Thoracic aorta (tissue), 2 donors: ENCODE results near the gene SLC16A12. TPM values are rescaled to one million over a fixed set of nuclear protein-coding genes. Genes with fewer than 3 reads are reported as not detected.

Experiments
- ATAC-seq: fragments of 150-250 bp; one replicate; pipeline ENCODE4 v1.8.0; 2017; ENCODE audit warnings: low read depth; ENCODE audit not compliant: insufficient number of reproducible peaks, low FRiP score
- DNase-seq: peaks from one replicate; pipeline ENCODE4 v3.0.0-alpha.2; 2020; ENCODE audit warnings: low spot score
- H3K27ac ChIP-seq, 2 donors: fragments of 200-600 bp; sonication (generic); 1 replicate in 1 of 2; 2 replicates in 1 of 2; pipeline ENCODE4 v1.5.1; 2016; ENCODE audit warnings: mild to moderate bottlenecking in 2 of 2, moderate library complexity in 2 of 2
- H3K27me3 ChIP-seq: fragments of 200-600 bp; sonication (generic); replicated peaks from 2 replicates; pipeline ENCODE4 v1.6.0; 2016; ENCODE audit warnings: mild to moderate bottlenecking; ENCODE audit not compliant: insufficient read depth
- H3K36me3 ChIP-seq: fragments of 200-600 bp; sonication (generic); one replicate; pipeline ENCODE4 v1.5.1; 2016
- H3K4me1 ChIP-seq, 2 donors: fragments of 200-600 bp; sonication (generic); 1 replicate in 1 of 2; 2 replicates in 1 of 2; pipeline versions ENCODE4 v1.5.1 to v1.6.0; 2016; ENCODE audit warnings: low read depth in 2 of 2, mild to moderate bottlenecking in 1 of 2; ENCODE audit not compliant: control insufficient read depth in 1 of 2
- H3K4me3 ChIP-seq: fragments of 200-600 bp; sonication (generic); 2 replicates; pipeline ENCODE4 v1.5.1; 2016; ENCODE audit warnings: mild to moderate bottlenecking
- H3K9me3 ChIP-seq: fragments of 200-600 bp; sonication (generic); 2 replicates; pipeline ENCODE4 v1.5.1; 2016
- total RNA-seq, 2 donors: library from RNA; depleted of rRNA; stranded (reverse); fragments of >200 nt; gene quantifications; one replicate each; pipeline versions ENCODE4 v1.1.0 to v1.2.3, GENCODE V29; 2016
- TF ChIP-seq, protein P1 (sequence below): fragments of 200-600 bp; sonication (generic); IDR thresholded peaks from one replicate; pipeline ENCODE4 v1.5.1; 2019; ENCODE audit warnings: antibody characterized with exemption

Gene SLC16A12
- total RNA-seq, 2 donors from 2014 or later, result 1.2 to 1.5 TPM

GRCh38 chr10:89478739-89479654, 56.4 kb downstream of the SLC16A12 start:
- H3K4me1 ChIP-seq, result peaks cover 53 to 78% of the 10 kb centered on the region in 2 donors
- H3K27me3 ChIP-seq, result no peaks in the 10 kb centered on the region
- H3K9me3 ChIP-seq, result no peaks in the 10 kb centered on the region
- no peak overlapping the region for H3K4me3 ChIP-seq
- TF ChIP-seq, protein P1, sequence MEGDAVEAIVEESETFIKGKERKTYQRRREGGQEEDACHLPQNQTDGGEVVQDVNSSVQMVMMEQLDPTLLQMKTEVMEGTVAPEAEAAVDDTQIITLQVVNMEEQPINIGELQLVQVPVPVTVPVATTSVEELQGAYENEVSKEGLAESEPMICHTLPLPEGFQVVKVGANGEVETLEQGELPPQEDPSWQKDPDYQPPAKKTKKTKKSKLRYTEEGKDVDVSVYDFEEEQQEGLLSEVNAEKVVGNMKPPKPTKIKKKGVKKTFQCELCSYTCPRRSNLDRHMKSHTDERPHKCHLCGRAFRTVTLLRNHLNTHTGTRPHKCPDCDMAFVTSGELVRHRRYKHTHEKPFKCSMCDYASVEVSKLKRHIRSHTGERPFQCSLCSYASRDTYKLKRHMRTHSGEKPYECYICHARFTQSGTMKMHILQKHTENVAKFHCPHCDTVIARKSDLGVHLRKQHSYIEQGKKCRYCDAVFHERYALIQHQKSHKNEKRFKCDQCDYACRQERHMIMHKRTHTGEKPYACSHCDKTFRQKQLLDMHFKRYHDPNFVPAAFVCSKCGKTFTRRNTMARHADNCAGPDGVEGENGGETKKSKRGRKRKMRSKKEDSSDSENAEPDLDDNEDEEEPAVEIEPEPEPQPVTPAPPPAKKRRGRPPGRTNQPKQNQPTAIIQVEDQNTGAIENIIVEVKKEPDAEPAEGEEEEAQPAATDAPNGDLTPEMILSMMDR, result no peak
- ATAC-seq, result no peak
- DNase-seq, result no peak
- no peaks in the 10 kb centered on the region for H3K36me3 ChIP-seq
- peak overlapping the region; percentile 48 for H3K27ac ChIP-seq

DNA sequence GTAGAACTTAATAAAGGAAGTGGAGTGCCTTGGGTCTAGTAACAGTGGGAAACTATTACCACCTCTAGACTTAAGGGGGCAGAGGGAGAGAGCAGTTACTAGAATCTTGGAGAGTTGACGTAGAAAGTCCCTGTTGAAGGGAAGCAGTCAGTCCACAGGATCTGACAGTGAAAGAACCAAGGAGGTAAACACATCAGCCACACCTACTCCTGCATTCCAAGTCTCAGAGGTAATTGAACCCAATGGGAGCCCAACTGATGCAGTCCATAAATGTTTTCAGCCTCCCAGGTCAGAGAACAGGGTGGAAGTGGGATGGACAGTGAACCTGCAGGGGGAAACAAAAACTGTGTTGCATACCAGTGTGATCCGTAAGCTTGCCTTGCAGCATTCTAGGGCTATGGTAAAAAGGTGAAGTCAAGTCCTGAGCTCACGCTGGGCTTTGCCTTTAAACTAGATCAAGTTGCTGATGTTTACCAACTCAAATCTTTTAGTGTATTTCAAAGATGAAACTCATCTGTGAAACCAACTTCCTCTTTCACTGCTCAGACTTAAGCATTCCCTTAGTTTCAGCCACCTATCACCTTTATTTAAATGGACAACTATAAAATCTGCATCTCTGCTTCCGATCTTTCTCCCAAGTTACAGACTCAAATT, 57.2 kb downstream of the SLC16A12 start:
- Histone ChIP-seq H3K4me1 (peaks cover 53 to 78% of the 10 kb centered on the region in 2 donors), H3K9me3 (no peaks in the 10 kb centered on the region), H3K27me3 (no peaks in the 10 kb centered on the region), H3K4me3 (no peak overlapping the region), H3K36me3 (no peaks in the 10 kb centered on the region), H3K27ac (peak overlapping the region; percentile 8 to 48)
- DNase-seq (no peak), ATAC-seq (no peak)
- TF ChIP-seq, protein P1, result no peak

DNA sequence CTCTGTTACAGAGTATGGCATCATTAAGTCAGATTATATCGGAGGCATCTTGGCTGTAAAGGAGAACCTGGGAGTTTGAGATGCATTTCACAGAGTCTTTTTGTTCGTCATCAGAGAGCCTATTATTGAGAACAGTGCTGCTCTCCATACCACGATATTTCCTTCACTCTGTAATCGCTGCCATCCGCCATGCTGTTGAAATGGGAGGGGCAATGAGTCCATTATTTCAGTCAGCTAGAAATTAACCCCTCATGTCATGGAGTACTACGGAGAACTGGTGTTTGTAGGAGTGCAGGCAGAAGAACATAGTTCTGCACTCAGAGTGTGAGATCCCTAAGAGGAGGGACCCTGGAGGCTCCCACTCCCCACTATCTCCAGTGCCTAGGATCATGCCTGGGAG, 59.2 kb downstream of the SLC16A12 start:
- H3K36me3 ChIP-seq, result no peaks in the 10 kb centered on the region
- no peaks in the 10 kb centered on the region for H3K27me3 ChIP-seq
- no peak overlapping the region for H3K4me3 ChIP-seq
- peaks cover 48 to 61% of the 10 kb centered on the region in 2 donors for H3K4me1 ChIP-seq
- H3K9me3 ChIP-seq, result no peaks in the 10 kb centered on the region
- ATAC-seq, result no peak
- H3K27ac ChIP-seq, result peak overlapping the region; percentile 65 to 81
- TF ChIP-seq, protein P1, result no peak
- no peak for DNase-seq

DNA sequence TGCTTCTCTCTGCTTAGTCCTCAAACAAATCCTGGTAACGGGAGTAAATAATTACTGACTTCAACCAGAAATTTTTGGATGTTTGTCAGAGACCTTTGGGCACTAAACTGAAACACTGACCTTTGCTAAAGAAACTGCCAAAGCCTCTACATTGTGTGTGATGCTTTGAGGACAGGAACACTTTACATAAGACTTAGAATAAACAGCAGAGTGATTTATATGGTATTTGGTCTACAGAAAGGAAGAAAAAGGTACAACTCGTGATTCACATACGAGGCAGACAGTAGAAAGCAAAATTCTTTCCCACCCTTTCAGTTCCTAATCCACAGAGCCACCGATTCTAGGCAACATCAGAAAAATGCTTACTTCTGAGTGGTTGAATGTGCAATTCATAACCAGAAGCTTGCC, 59.8 kb downstream of the SLC16A12 start:
- Histone ChIP-seq H3K4me1 (peaks cover 42 to 55% of the 10 kb centered on the region in 2 donors), H3K36me3 (no peaks in the 10 kb centered on the region), H3K4me3 (no peak overlapping the region), H3K27ac (peak overlapping the region; percentile 65 to 81), H3K27me3 (no peaks in the 10 kb centered on the region), H3K9me3 (no peaks in the 10 kb centered on the region)
- TF ChIP-seq, protein P1, result no peak
- DNase-seq (no peak), ATAC-seq (no peak)

- TF ChIP-seq, protein P1, result no peak
- ATAC-seq (no peak), DNase-seq (no peak)
- peaks cover 38 to 50% of the 10 kb centered on the region in 2 donors for H3K4me1 ChIP-seq
- no peaks in the 10 kb centered on the region for H3K36me3 ChIP-seq
- H3K9me3 ChIP-seq, result no peaks in the 10 kb centered on the region
- peak overlapping the region; percentile 65 to 81 for H3K27ac ChIP-seq
- H3K4me3 ChIP-seq, result no peak overlapping the region
- no peaks in the 10 kb centered on the region for H3K27me3 ChIP-seq
Measured at GRCh38 chr10:89475125-89475524, 60.3 kb downstream of the SLC16A12 start.
